ENCODE results near the gene DHRS13. TPM values are rescaled to one million over a fixed set of nuclear protein-coding genes. Genes with fewer than 3 reads are reported as not detected.

DHRS13 gene
- total and polyA plus RNA-seq, 2 donors (not counting 3 experiments of a cell fraction or from before 2014, with no cell fraction given), result 7.2 to 9.3 TPM

DNA sequence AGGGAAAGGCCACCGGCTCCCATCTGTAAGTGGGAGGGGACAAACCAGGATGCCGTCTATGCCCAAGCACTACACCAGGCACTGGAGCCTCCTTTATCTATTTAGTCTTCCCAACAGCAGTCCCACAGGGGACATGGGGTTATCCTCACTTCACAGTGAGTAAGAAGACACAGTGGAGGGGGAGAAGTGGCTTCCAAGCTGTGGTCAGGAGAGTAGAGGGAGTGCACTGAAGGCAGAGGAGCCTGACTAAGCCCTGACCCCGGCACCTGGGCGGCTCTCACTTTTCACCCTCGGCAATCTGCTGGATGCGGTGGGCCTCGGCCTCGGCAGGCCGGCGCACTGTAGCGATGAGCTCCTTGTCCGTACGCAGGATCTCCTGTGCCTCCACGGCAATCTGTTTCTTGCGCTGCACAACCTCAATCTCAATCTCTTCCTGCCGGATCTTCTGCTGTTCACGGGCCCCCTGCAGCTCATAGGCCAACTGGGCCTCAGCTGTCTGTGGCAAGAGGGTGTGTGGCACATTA lies 21.3 kb downstream of the DHRS13 start:
- intact Hi-C loops (cut with micrococcal nuclease) (no loop called here), dilution Hi-C loops (cut with MboI; ENCODE audit: extremely low pct_ligation_motif_present, low sequenced_read_pairs) (no loop called here)
- CTCF ChIA-PET, result interaction anchor here (1.5 to 2.5 kb wide), 3 partner anchors 32 to 121 kb away, joined by 5 to 9 read pairs (median 6); no protein-coding TSS in a partner anchor
- Histone ChIP-seq H3K9me3 (replicated peaks; ENCODE audit: control insufficient read depth, insufficient read depth, low read length) (no peaks in the 10 kb centered on the region), H3K4me2 (ENCODE audit: insufficient read depth, low read length) (no peak overlapping the region), H3K4me3 (replicated peaks in 1 of 3; ENCODE audit: insufficient read depth in 1 of 3, low read depth in 1 of 3, low read length in 3 of 3) (no peak overlapping the region), H3K9me1 (replicated peaks; ENCODE audit: control insufficient read depth, extremely low read depth, insufficient read depth, low read length) (no peaks in the 10 kb centered on the region), H3K4me1 (ENCODE audit: control insufficient read depth, extremely low read depth, insufficient read depth, low read length) (no peaks in the 10 kb centered on the region), H4K20me1 (replicated peaks; ENCODE audit: control insufficient read depth, extremely low read depth, insufficient read depth, low read length) (no peaks in the 10 kb centered on the region), H3K79me2 (ENCODE audit: control insufficient read depth, insufficient read depth, low read length) (no peaks in the 10 kb centered on the region), H3K27ac (ENCODE audit: insufficient read depth, low read depth, low read length) (no peak overlapping the region), H3K27me3 (ENCODE audit: control insufficient read depth in 2 of 2, insufficient read depth in 2 of 2, low read length in 2 of 2) (no peaks in the 10 kb centered on the region), H3K36me3 (ENCODE audit: control insufficient read depth in 2 of 2, extremely low read depth in 1 of 2, insufficient read depth in 2 of 2, low read length in 2 of 2) (peaks cover 11 to 59% of the 10 kb centered on the region in 2 experiments), H3K9ac (replicated peaks; ENCODE audit: extremely low read depth, insufficient read depth, low read length) (no peak overlapping the region), H2AFZ (ENCODE audit: low read depth, low read length) (no peak overlapping the region)
- POLR2A ChIA-PET, result no interaction called here
- no peak for TF ChIP-seq GATA2 (IDR thresholded peaks at IDR 0.05; ENCODE audit: insufficient read depth, insufficient read length, low read depth, low read length)
- no peak for TF ChIP-seq POLR2A (IDR thresholded peaks at IDR 0.05; ENCODE audit: low read depth, low read length)
- no peak for TF ChIP-seq CTCF (IDR thresholded peaks at IDR 0.05; ENCODE audit: extremely low read depth in 1 of 2, insufficient read depth in 1 of 2, low read depth in 1 of 2, low read length in 2 of 2)
- TF ChIP-seq MAX (IDR thresholded peaks at IDR 0.05; ENCODE audit: insufficient read depth, insufficient read length), result no peak
- TF ChIP-seq POLR2AphosphoS5 (IDR thresholded peaks at IDR 0.05; ENCODE audit: insufficient read depth, low read depth, low read length), result no peak
- TF ChIP-seq MYC (IDR thresholded peaks at IDR 0.05; ENCODE audit: low read depth, low read length), result no peak
- no peak for TF ChIP-seq JUN (IDR thresholded peaks at IDR 0.05; ENCODE audit: borderline replicate concordance, insufficient read depth, insufficient read length, low read depth)
- TF ChIP-seq EZH2 (IDR thresholded peaks at IDR 0.05; ENCODE audit: borderline replicate concordance, low read depth, low read length, severe bottlenecking), result no peak
- TF ChIP-seq FOS (IDR thresholded peaks at IDR 0.05; ENCODE audit: borderline replicate concordance, insufficient read depth, low read length), result no peak
- FAIRE-seq (no peak), DNase-seq (ENCODE audit: low read depth, low spot score) (no peak)
- no TSS peak for BruUV-seq (replicated peaks)

Measured in endothelial cell of umbilical vein (primary cell).